ENCODE data around the gene FSTL3. TPM values are rescaled to one million over a fixed set of nuclear protein-coding genes. Genes with fewer than 3 reads are reported as not detected.

FSTL3 gene
- total RNA-seq, 1 experiment from 2014 or later: 6.0 TPM

GRCh38 chr19:703651-704446 is 27.7 kb downstream of the FSTL3 start:
- CTCF ChIA-PET: no interaction called here
- intact Hi-C loops (cut with micrococcal nuclease; ENCODE audit: unreplicated experiment): no loop called here
- DNase-seq (ENCODE audit: low spot score): peak; percentile 59
- Histone ChIP-seq H3K27me3 (replicated peaks; ENCODE audit: insufficient read depth, low read depth, low read length, poor library complexity) (no peaks in the 10 kb centered on the region), H3K4me3 (ENCODE audit: low read depth, low read length, poor library complexity, severe bottlenecking) (no peak overlapping the region), H3K9me3 (ENCODE audit: low read depth, low read length, poor library complexity, severe bottlenecking) (no peaks in the 10 kb centered on the region), H3K36me3 (ENCODE audit: insufficient read depth, low read length, poor library complexity, severe bottlenecking) (no peaks in the 10 kb centered on the region), H3K27ac (ENCODE audit: low read depth, low read length, poor library complexity, severe bottlenecking) (no peak overlapping the region), H3K4me1 (ENCODE audit: insufficient read depth, low read length, poor library complexity, severe bottlenecking) (no peaks in the 10 kb centered on the region)
- POLR2A ChIA-PET (ENCODE audit: low non-redundant PET): no interaction called here
- TF ChIP-seq EZH2 (IDR thresholded peaks at IDR 0.05; ENCODE audit: borderline replicate concordance, low read depth, low read length, poor library complexity, severe bottlenecking) (no peak), CTCF (conservative IDR thresholded peaks at IDR 0.05; ENCODE audit: low read depth, low read length) (no peak)
- BruUV-seq (replicated peaks): no TSS peak

- no peak for DNase-seq (ENCODE audit: low spot score)
- intact Hi-C loops (cut with micrococcal nuclease; ENCODE audit: unreplicated experiment): no loop called here
- TF ChIP-seq CTCF (conservative IDR thresholded peaks at IDR 0.05; ENCODE audit: low read depth, low read length): no peak
- TF ChIP-seq EZH2 (IDR thresholded peaks at IDR 0.05; ENCODE audit: borderline replicate concordance, low read depth, low read length, poor library complexity, severe bottlenecking): no peak
- no peaks in the 10 kb centered on the region for H3K9me3 ChIP-seq (ENCODE audit: low read depth, low read length, poor library complexity, severe bottlenecking)
- ChIA-PET CTCF (no interaction called here), POLR2A (ENCODE audit: low non-redundant PET) (no interaction called here)
- peaks cover under 1% of the 10 kb centered on the region for H3K4me1 ChIP-seq (ENCODE audit: insufficient read depth, low read length, poor library complexity, severe bottlenecking)
- H3K36me3 ChIP-seq (ENCODE audit: insufficient read depth, low read length, poor library complexity, severe bottlenecking): no peaks in the 10 kb centered on the region
- no peaks in the 10 kb centered on the region for H3K27me3 ChIP-seq (replicated peaks; ENCODE audit: insufficient read depth, low read depth, low read length, poor library complexity)
- BruUV-seq (replicated peaks): no TSS peak
- H3K27ac ChIP-seq (ENCODE audit: low read depth, low read length, poor library complexity, severe bottlenecking): no peak overlapping the region
- H3K4me3 ChIP-seq (ENCODE audit: low read depth, low read length, poor library complexity, severe bottlenecking): no peak overlapping the region
Measured at GRCh38 chr19:704447-704741, 28.2 kb downstream of the FSTL3 start.

- DNase-seq (ENCODE audit: low spot score): peak; percentile 60
- no peaks in the 10 kb centered on the region for H3K9me3 ChIP-seq (ENCODE audit: low read depth, low read length, poor library complexity, severe bottlenecking)
- peak; percentile 26; the same call in 1 of the 2 replicates for TF ChIP-seq CTCF (conservative IDR thresholded peaks at IDR 0.05; ENCODE audit: low read depth, low read length)
- TF ChIP-seq EZH2 (IDR thresholded peaks at IDR 0.05; ENCODE audit: borderline replicate concordance, low read depth, low read length, poor library complexity, severe bottlenecking): no peak
- ChIA-PET CTCF (interaction anchor here (1.0 kb wide), 1 partner anchor 28 kb away, joined by 6 read pairs; no protein-coding TSS in a partner anchor), POLR2A (ENCODE audit: low non-redundant PET) (interaction anchor here (0.6 kb wide), 1 partner anchor 164 kb away, joined by 12 read pairs; no protein-coding TSS in a partner anchor)
- no peaks in the 10 kb centered on the region for H3K36me3 ChIP-seq (ENCODE audit: insufficient read depth, low read length, poor library complexity, severe bottlenecking)
- H3K4me3 ChIP-seq (ENCODE audit: low read depth, low read length, poor library complexity, severe bottlenecking): peak within 1 kb of the TSS; percentile 76
- H3K27ac ChIP-seq (ENCODE audit: low read depth, low read length, poor library complexity, severe bottlenecking): peak within 1 kb of the TSS; percentile 57
- H3K4me1 ChIP-seq (ENCODE audit: insufficient read depth, low read length, poor library complexity, severe bottlenecking): peaks cover 13% of the 10 kb centered on the region
- H3K27me3 ChIP-seq (replicated peaks; ENCODE audit: insufficient read depth, low read depth, low read length, poor library complexity): no peaks in the 10 kb centered on the region
- BruUV-seq (replicated peaks): no TSS peak
- intact Hi-C loops (cut with micrococcal nuclease; ENCODE audit: unreplicated experiment): no loop called here
Measured at GRCh38 chr19:708154-709143, 32.3 kb downstream of the FSTL3 start, which contains the start of gene PALM. Gene PALM, plus strand, starts transcription at chr19:708935. Its CDS starts 212 bp downstream, at chr19:709147.

Measured in A673 (cell line).